ENCODE data around the gene NOD2.

DNA sequence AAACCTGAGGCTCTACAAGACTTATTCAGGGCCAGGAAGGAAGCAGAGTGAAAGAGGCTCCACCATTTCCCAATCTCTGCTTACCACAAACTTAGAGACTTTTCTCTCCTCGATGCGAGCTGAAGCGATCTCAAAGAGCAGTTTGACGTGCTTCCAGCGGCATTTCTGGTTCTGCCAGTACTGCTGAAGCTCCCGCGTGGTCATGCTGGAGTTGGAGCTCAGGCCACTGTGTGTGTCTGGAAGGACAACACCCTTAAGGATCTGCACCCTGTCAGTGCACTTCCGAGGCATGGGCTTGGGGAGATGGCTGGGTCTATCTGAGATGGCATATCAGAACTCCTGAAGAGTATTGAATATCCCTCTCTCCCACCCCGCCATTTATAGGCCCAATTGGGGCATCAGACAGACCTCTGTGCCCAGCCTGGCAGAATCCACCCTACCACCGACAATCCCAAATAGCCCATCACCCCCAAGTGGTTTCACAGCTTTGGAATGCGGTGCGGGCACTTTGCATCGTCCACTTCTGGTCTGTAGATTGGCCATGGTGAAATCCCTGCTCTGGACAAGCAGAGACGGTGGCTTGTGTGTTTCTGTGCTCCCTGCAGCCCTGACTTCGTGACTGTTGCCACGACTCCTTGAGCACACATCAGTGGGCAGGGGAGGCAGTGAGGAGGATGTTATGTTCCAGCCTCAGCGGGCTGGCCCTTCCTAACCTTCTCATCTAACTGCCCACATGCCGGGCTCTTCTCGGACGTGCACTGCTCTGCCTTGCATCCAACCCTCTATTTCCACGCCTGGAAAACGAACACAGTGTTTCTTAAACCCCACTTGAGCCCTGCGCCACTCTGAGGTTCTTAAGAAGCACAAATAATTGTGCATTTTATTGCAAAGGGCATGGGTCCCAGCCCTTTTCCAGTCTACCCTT is 17.5 kb upstream of the NOD2 start:
- TF ChIP-seq, protein P1, sequence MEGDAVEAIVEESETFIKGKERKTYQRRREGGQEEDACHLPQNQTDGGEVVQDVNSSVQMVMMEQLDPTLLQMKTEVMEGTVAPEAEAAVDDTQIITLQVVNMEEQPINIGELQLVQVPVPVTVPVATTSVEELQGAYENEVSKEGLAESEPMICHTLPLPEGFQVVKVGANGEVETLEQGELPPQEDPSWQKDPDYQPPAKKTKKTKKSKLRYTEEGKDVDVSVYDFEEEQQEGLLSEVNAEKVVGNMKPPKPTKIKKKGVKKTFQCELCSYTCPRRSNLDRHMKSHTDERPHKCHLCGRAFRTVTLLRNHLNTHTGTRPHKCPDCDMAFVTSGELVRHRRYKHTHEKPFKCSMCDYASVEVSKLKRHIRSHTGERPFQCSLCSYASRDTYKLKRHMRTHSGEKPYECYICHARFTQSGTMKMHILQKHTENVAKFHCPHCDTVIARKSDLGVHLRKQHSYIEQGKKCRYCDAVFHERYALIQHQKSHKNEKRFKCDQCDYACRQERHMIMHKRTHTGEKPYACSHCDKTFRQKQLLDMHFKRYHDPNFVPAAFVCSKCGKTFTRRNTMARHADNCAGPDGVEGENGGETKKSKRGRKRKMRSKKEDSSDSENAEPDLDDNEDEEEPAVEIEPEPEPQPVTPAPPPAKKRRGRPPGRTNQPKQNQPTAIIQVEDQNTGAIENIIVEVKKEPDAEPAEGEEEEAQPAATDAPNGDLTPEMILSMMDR (IDR thresholded peaks at IDR 0.05 in 2 of 3, conservative IDR thresholded peaks at IDR 0.05 in 1 of 3; ENCODE audit: borderline replicate concordance in 1 of 3, insufficient read depth in 1 of 3, low read depth in 2 of 3, low read length in 2 of 3) = no peak
- TF ChIP-seq, protein P2, sequence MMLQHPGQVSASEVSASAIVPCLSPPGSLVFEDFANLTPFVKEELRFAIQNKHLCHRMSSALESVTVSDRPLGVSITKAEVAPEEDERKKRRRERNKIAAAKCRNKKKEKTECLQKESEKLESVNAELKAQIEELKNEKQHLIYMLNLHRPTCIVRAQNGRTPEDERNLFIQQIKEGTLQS (IDR thresholded peaks at IDR 0.05) = no peak
- TF ChIP-seq EZH2 (IDR thresholded peaks at IDR 0.05) = no peak
- TF ChIP-seq TCF7L2 (IDR thresholded peaks at IDR 0.05; ENCODE audit: borderline replicate concordance, extremely low read depth, insufficient read depth, insufficient read length) = no peak
- TF ChIP-seq ZNF274 (IDR thresholded peaks at IDR 0.05; ENCODE audit: low read depth, low read length) = no peak
- no peak for TF ChIP-seq SRF (IDR thresholded peaks at IDR 0.05; ENCODE audit: low read depth)
- TF ChIP-seq POLR2AphosphoS5 (IDR thresholded peaks at IDR 0.05; ENCODE audit: low read depth, low read length) = no peak
- no peak for TF ChIP-seq SP1 (IDR thresholded peaks at IDR 0.05; ENCODE audit: low read depth)
- TF ChIP-seq EZH2phosphoT487 (IDR thresholded peaks at IDR 0.05; ENCODE audit: borderline replicate concordance) = no peak
- TF ChIP-seq, protein P3, sequence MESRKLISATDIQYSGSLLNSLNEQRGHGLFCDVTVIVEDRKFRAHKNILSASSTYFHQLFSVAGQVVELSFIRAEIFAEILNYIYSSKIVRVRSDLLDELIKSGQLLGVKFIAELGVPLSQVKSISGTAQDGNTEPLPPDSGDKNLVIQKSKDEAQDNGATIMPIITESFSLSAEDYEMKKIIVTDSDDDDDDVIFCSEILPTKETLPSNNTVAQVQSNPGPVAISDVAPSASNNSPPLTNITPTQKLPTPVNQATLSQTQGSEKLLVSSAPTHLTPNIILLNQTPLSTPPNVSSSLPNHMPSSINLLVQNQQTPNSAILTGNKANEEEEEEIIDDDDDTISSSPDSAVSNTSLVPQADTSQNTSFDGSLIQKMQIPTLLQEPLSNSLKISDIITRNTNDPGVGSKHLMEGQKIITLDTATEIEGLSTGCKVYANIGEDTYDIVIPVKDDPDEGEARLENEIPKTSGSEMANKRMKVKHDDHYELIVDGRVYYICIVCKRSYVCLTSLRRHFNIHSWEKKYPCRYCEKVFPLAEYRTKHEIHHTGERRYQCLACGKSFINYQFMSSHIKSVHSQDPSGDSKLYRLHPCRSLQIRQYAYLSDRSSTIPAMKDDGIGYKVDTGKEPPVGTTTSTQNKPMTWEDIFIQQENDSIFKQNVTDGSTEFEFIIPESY (IDR thresholded peaks at IDR 0.05; ENCODE audit: extremely low read depth, insufficient replicate concordance, low read length) = no peak
- TF ChIP-seq YY1 (IDR thresholded peaks at IDR 0.05; ENCODE audit: extremely low read depth, insufficient replicate concordance, low read depth, low read length) = no peak
- TF ChIP-seq POLR2A (IDR thresholded peaks at IDR 0.05; ENCODE audit: borderline replicate concordance, extremely low read depth, insufficient read depth, insufficient read length) = no peak
- TF ChIP-seq ZFX (IDR thresholded peaks at IDR 0.05) = no peak
- TF ChIP-seq, protein P4, sequence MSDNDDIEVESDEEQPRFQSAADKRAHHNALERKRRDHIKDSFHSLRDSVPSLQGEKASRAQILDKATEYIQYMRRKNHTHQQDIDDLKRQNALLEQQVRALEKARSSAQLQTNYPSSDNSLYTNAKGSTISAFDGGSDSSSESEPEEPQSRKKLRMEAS (IDR thresholded peaks at IDR 0.05) = no peak
